Suprapubic skin (tissue), 4 donors: ENCODE measurements around the gene CPEB3.

ENCODE experiments used
- CTCF ChIP-seq, 2 donors: fragments of 200-600 bp in 1 of 2; fragments of 450-650 bp in 1 of 2; sonication (generic) in 1 of 2; IDR thresholded peaks; one replicate each; pipeline ENCODE4 v1.5.1; 2016 to 2019; ENCODE audit warnings: antibody characterized with exemption in 2 of 2, mild to moderate bottlenecking in 1 of 2, moderate library complexity in 1 of 2
- EP300 ChIP-seq: sonication (generic); formaldehyde crosslinking; IDR thresholded peaks from one replicate; pipeline ENCODE4 v1.6.1; 2017; ENCODE audit warnings: antibody characterized with exemption
- POLR2A ChIP-seq, 2 donors: fragments of 450-650 bp; IDR thresholded peaks; one replicate each; pipeline ENCODE4 v1.6.1; 2017; ENCODE audit warnings: antibody characterized with exemption in 2 of 2, mild to moderate bottlenecking in 2 of 2, moderate library complexity in 2 of 2
- POLR2AphosphoS5 ChIP-seq, 3 donors: sonication (generic); formaldehyde crosslinking; IDR thresholded peaks; one replicate each; pipeline ENCODE4 v1.6.1; 2017; ENCODE audit warnings: antibody characterized with exemption in 3 of 3

GRCh38 chr10:92290837-92291615 lies at the start of gene CPEB3, which contains the start of gene MARCHF5:
- TF ChIP-seq CTCF (IDR thresholded peaks at IDR 0.05), result peak; percentile 76 to 82
- peak in 2 of 3 donors; percentile 55 to 80 for TF ChIP-seq POLR2AphosphoS5 (IDR thresholded peaks at IDR 0.05)
- no peak for TF ChIP-seq EP300
- TF ChIP-seq POLR2A (IDR thresholded peaks at IDR 0.05), result peak in 1 of 2 donors; percentile 74
